Measurements from ENCODE around the gene CD200.
A peak's percentile ranks its signal among the peaks of the same experiment; 100 is the strongest.
"Not testable (repeated sequence)": the region's sequence is repeated elsewhere in the genome, so short reads cannot be mapped to it uniquely, and the experiment has no call there.

CD200 gene

GRCh38 chr3:112362221-112362620, 29.3 kb downstream of the CD200 start:
- DNase-seq: no peak

- DNase-seq: no peak
These were observed 31.3 kb downstream of the CD200 start for GRCh38 chr3:112364291-112364690.

GRCh38 chr3:112365035-112365434, 32.1 kb downstream of the CD200 start:
- DNase-seq: no peak

- no peak for DNase-seq
These were observed 32.7 kb downstream of the CD200 start for GRCh38 chr3:112365636-112366035.

GRCh38 chr3:112366522-112366921, 33.6 kb downstream of the CD200 start:
- no peak for DNase-seq

GRCh38 chr3:112371569-112371968, 38.6 kb downstream of the CD200 start:
- DNase-seq: no peak

- DNase-seq: no peak
These were observed 39.4 kb downstream of the CD200 start for GRCh38 chr3:112372396-112372795.

- no peak for DNase-seq
These were observed 40.5 kb downstream of the CD200 start for GRCh38 chr3:112373476-112373875.

- no peak for DNase-seq
These were observed 41.0 kb downstream of the CD200 start for GRCh38 chr3:112373924-112374323.

- DNase-seq: no peak
These were observed 41.4 kb downstream of the CD200 start for GRCh38 chr3:112374333-112374734.

GRCh38 chr3:112375117-112375516, 42.2 kb downstream of the CD200 start:
- no peak for DNase-seq

GRCh38 chr3:112376241-112376911, 43.4 kb downstream of the CD200 start:
- no peak for DNase-seq

GRCh38 chr3:112376992-112377391, 44.0 kb downstream of the CD200 start:
- DNase-seq: no peak

GRCh38 chr3:112377568-112378071, 44.7 kb downstream of the CD200 start:
- no peak for DNase-seq

GRCh38 chr3:112378347-112378746, 45.4 kb downstream of the CD200 start:
- DNase-seq: not testable (repeated sequence)

- no peak for DNase-seq
These were observed 46.2 kb downstream of the CD200 start for GRCh38 chr3:112379020-112379690.

- no peak for DNase-seq
These were observed 49.0 kb downstream of the CD200 start for GRCh38 chr3:112381673-112382542.

GRCh38 chr3:112382543-112383160, 49.7 kb downstream of the CD200 start:
- no peak for DNase-seq

- DNase-seq: no peak
These were observed 51.8 kb downstream of the CD200 start for GRCh38 chr3:112384769-112385168.

- no peak for DNase-seq
These were observed 56.0 kb downstream of the CD200 start for GRCh38 chr3:112388972-112389371.

GRCh38 chr3:112389961-112390360, 57.0 kb downstream of the CD200 start:
- DNase-seq: no peak

GRCh38 chr3:112390783-112391641, 58.1 kb downstream of the CD200 start:
- DNase-seq: peak; percentile 59
